OCI-LY3 (cell line): ENCODE measurements around the gene DQX1.

Experiments used
- H2AFZ ChIP-seq: fragments of 200-600, 300-600 bp; shearing (Covaris generic); 2 replicates; pipeline ENCODE4 v1.6.0; 2014; ENCODE audit warnings: antibody characterized with exemption, low read depth, low read length
- H3K27ac ChIP-seq: fragments of 200-600, 300-600 bp; sonication (generic); 2 replicates; pipeline ENCODE4 v1.5.1; 2014; ENCODE audit warnings: mild to moderate bottlenecking, low read length, moderate library complexity, mixed read lengths
- H3K27me3 ChIP-seq: fragments of 200-600, 300-600 bp; sonication (generic); 2 replicates; pipeline ENCODE4 v1.6.1; 2014; ENCODE audit warnings: low read depth, low read length, mixed read lengths
- H3K36me3 ChIP-seq: fragments of 200-600, 300-600 bp; sonication (generic); replicated peaks from 2 replicates; pipeline ENCODE3; 2014; ENCODE audit warnings: low read depth, low read length, mixed read lengths
- H3K4me1 ChIP-seq: fragments of 300-600, 200-600 bp; sonication (generic); 2 replicates; pipeline ENCODE4 v1.6.1; 2014; ENCODE audit warnings: low read length, mixed read lengths
- H3K4me2 ChIP-seq: fragments of 200-600, 300-600 bp; sonication (generic); 2 replicates; pipeline ENCODE4 v1.6.1; 2014; ENCODE audit warnings: low read length, mixed read lengths
- H3K4me3 ChIP-seq: fragments of 300-600, 200-600 bp; sonication (generic); 2 replicates; pipeline ENCODE4 v1.5.1; 2014; ENCODE audit warnings: antibody characterized with exemption, mild to moderate bottlenecking, low read length, moderate library complexity
- H3K79me2 ChIP-seq: fragments of 300-600, 200-600 bp; shearing (Covaris generic); 2 replicates; pipeline ENCODE4 v1.6.1; 2014; ENCODE audit warnings: mild to moderate bottlenecking, low read length, mixed read lengths
- H3K9ac ChIP-seq: fragments of 300-600, 200-600 bp; shearing (Covaris generic); 2 replicates; pipeline ENCODE4 v1.6.0; 2014; ENCODE audit warnings: mild to moderate bottlenecking, low read length, moderate library complexity
- H3K9me3 ChIP-seq: fragments of 200-600, 300-600 bp; shearing (Covaris generic); 2 replicates; pipeline ENCODE4 v1.6.1; 2014; ENCODE audit warnings: low read length, mixed read lengths; ENCODE audit not compliant: insufficient read depth
- H4K20me1 ChIP-seq: fragments of 200-600, 300-600 bp; sonication (generic); 2 replicates; pipeline ENCODE4 v1.6.1; 2016; ENCODE audit warnings: low read length, mixed read lengths; ENCODE audit not compliant: insufficient read depth
- CTCF ChIP-seq: fragments of 200-600, 300-600 bp; sonication (generic); IDR thresholded peaks from 2 replicates; pipeline ENCODE4 v1.5.1; 2014; ENCODE audit warnings: antibody characterized with exemption, low read length, low read depth
- EZH2phosphoT487 ChIP-seq: fragments of 200-600 bp; shearing (Covaris generic); IDR thresholded peaks from 2 replicates; pipeline ENCODE4 v1.6.1; 2018; ENCODE audit warnings: antibody characterized with exemption, mixed run types, low read depth

DQX1 gene

DNA sequence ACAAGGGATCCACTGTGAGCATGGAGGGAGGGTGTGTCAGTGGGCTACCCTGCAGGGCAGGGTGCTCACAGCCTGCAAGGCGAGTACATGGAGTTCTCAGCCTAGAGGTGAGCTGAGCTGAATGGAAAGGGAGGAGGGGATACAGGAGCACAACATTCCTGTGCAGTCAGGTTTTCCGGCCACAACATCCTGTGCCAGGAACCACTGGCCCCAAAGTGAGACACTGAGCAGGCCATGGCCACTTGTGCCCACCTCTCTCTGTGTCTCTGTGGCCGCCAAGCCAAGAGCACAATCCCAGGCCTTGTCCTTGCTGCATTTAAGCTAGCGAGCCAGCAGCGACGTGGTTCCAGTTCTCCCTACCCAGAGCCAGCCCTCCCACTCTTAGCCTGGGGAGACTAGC is 34.6 kb upstream of the DQX1 start:
- H3K27ac ChIP-seq = no peak overlapping the region
- peaks cover 2% of the 10 kb centered on the region for H3K4me1 ChIP-seq
- no peak for TF ChIP-seq EZH2phosphoT487
- TF ChIP-seq CTCF = no peak
- no peak overlapping the region for H2AFZ ChIP-seq
- no peaks in the 10 kb centered on the region for H3K36me3 ChIP-seq
- no peak overlapping the region for H3K4me2 ChIP-seq
- no peak overlapping the region for H3K4me3 ChIP-seq
- no peak overlapping the region for H3K9ac ChIP-seq
- H3K9me3 ChIP-seq = no peaks in the 10 kb centered on the region
- peaks cover 12% of the 10 kb centered on the region for H3K27me3 ChIP-seq
- H3K79me2 ChIP-seq = no peaks in the 10 kb centered on the region
- no peaks in the 10 kb centered on the region for H4K20me1 ChIP-seq

- Histone ChIP-seq H3K4me1 (peaks cover 5% of the 10 kb centered on the region), H3K9me3 (no peaks in the 10 kb centered on the region), H3K27ac (no peak overlapping the region), H3K4me3 (no peak overlapping the region), H3K27me3 (peaks cover 12% of the 10 kb centered on the region), H3K4me2 (no peak overlapping the region), H4K20me1 (no peaks in the 10 kb centered on the region), H3K36me3 (no peaks in the 10 kb centered on the region), H2AFZ (no peak overlapping the region), H3K79me2 (peaks cover 3% of the 10 kb centered on the region; the same call in 1 of the 2 replicates), H3K9ac (no peak overlapping the region)
- TF ChIP-seq EZH2phosphoT487 = no peak
- no peak for TF ChIP-seq CTCF
These were observed 33.9 kb upstream of the DQX1 start for GRCh38 chr2:74559912-74560311.

DNA sequence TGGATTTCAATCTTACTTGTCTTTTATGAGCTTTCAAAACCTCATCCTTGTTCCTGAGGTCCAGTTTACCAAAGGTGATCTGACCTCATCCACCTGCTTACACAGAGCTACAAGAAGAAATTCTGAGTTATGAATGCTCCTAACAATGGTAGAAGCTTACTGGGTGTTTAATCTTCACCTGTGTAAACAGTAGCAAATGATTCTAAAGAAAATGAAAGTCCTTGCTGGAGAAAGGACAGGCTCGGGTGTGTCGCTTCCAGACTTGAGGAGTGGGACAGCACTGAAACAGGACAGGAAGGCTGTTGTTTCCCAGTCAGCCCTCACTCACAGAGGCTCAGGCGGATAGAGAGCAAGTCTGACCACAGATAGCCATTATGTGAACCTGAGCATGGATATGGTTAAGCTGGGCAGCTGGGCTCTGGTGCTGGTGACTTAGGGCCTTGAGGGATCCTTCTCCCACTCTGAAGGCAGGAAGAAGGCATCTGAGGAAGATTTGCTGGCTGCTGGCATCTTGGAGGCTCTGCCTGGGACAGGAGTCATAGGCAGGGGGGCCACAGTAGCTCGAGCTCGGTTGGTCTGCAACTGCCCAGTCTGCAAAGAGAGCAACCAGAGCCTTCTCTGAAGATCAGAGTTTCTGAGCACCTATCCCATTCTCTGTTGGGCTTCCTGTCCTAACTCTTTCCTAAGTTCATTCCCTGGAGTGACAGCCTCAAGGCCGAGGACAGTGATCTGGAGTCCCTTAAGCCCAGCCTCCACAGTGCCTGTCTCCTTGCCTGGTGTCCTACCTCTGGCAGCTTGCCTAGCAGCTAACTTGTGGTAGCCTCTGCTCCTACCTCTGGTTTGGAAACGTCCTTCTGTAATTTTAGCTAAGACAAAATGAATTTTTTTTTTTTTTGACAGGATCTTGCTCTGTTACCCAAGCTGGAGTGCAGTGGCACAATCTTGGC is 32.5 kb upstream of the DQX1 start:
- Histone ChIP-seq H3K27ac (no peak overlapping the region), H3K4me3 (no peak overlapping the region), H3K79me2 (peaks cover 3% of the 10 kb centered on the region; the same call in 1 of the 2 replicates), H3K9ac (no peak overlapping the region), H3K4me2 (no peak overlapping the region), H3K4me1 (peaks cover 8% of the 10 kb centered on the region), H3K27me3 (peaks cover 12% of the 10 kb centered on the region; the same call in 1 of the 2 replicates), H3K36me3 (no peaks in the 10 kb centered on the region), H4K20me1 (no peaks in the 10 kb centered on the region), H3K9me3 (no peaks in the 10 kb centered on the region), H2AFZ (no peak overlapping the region)
- TF ChIP-seq EZH2phosphoT487 = no peak
- TF ChIP-seq CTCF = no peak

- Histone ChIP-seq H2AFZ (no peak overlapping the region), H3K9me3 (no peaks in the 10 kb centered on the region), H3K36me3 (no peaks in the 10 kb centered on the region), H3K4me3 (no peak overlapping the region), H3K4me2 (no peak overlapping the region), H3K9ac (no peak overlapping the region), H3K79me2 (peaks cover 3% of the 10 kb centered on the region; the same call in 1 of the 2 replicates), H3K4me1 (peaks cover 11% of the 10 kb centered on the region), H4K20me1 (no peaks in the 10 kb centered on the region), H3K27ac (no peak overlapping the region), H3K27me3 (peaks cover 12% of the 10 kb centered on the region; the same call in 1 of the 2 replicates)
- TF ChIP-seq CTCF (no peak), EZH2phosphoT487 (no peak)
These were observed 30.9 kb upstream of the DQX1 start for GRCh38 chr2:74556831-74557370.
